GM10847 (cell line): ENCODE measurements around the gene FAM174B.

Experiments used
- POLR2A ChIP-seq: IDR thresholded peaks from 2 replicates; pipeline ENCODE4 v1.6.1; 2011; ENCODE audit not compliant: insufficient read length; ENCODE audit errors: extremely low read depth

FAM174B gene

GRCh38 chr15:92584105-92584504 is 71.5 kb downstream of the FAM174B start:
- TF ChIP-seq POLR2A = no peak

GRCh38 chr15:92583096-92584034 is 72.2 kb downstream of the FAM174B start:
- no peak for TF ChIP-seq POLR2A

- TF ChIP-seq POLR2A = no peak
Observed at GRCh38 chr15:92582206-92582605, 73.4 kb downstream of the FAM174B start.

GRCh38 chr15:92580933-92581445 is 74.6 kb downstream of the FAM174B start:
- no peak for TF ChIP-seq POLR2A

- TF ChIP-seq POLR2A = no peak
Observed at GRCh38 chr15:92580521-92580920, 75.1 kb downstream of the FAM174B start.

- TF ChIP-seq POLR2A = no peak
Observed at GRCh38 chr15:92579931-92580470, 75.6 kb downstream of the FAM174B start.

- TF ChIP-seq POLR2A = no peak
Observed at GRCh38 chr15:92579486-92579885, 76.1 kb downstream of the FAM174B start.

- TF ChIP-seq POLR2A = no peak
Observed at GRCh38 chr15:92578096-92578835, 77.3 kb downstream of the FAM174B start.

GRCh38 chr15:92576597-92577200 is 78.9 kb downstream of the FAM174B start:
- TF ChIP-seq POLR2A = no peak

- no peak for TF ChIP-seq POLR2A
Observed at GRCh38 chr15:92574566-92574965, 81.0 kb downstream of the FAM174B start.

- no peak for TF ChIP-seq POLR2A
Observed at GRCh38 chr15:92574161-92574560, 81.4 kb downstream of the FAM174B start.

GRCh38 chr15:92571824-92572223 is 83.8 kb downstream of the FAM174B start:
- TF ChIP-seq POLR2A = no peak

GRCh38 chr15:92570391-92570790 is 85.2 kb downstream of the FAM174B start:
- TF ChIP-seq POLR2A = no peak

- TF ChIP-seq POLR2A = no peak
Observed at GRCh38 chr15:92569778-92570177, 85.8 kb downstream of the FAM174B start.
